GM23338 (cell line): ENCODE results near the gene STX8. TPM values are rescaled to one million over a fixed set of nuclear protein-coding genes. Genes with fewer than 3 reads are reported as not detected.

Source experiments
- ATAC-seq: fragments of 200-7000 bp; cut with Tn5 transposase; 3 replicates; pipeline ENCODE4 v1.9.1; 2020
- DNase-seq: peaks from one replicate; pipeline ENCODE4 v3.0.0-alpha.2; 2015; ENCODE audit warnings: low spot score
- H2AFZ ChIP-seq: fragments of 200-600 bp; sonication (generic); 2 replicates; pipeline ENCODE4 v1.8.0; 2016; ENCODE audit warnings: antibody characterized with exemption, mild to moderate bottlenecking, moderate library complexity
- H3F3A ChIP-seq: fragments of 200-600 bp; sonication (generic); replicated peaks from 2 replicates; pipeline ENCODE4 v1.8.0; 2017; ENCODE audit warnings: antibody characterized with exemption, mixed run types, low read depth
- H3K27ac ChIP-seq: fragments of 200-600 bp; sonication (generic); 2 replicates; pipeline ENCODE4 v1.6.1; 2016; ENCODE audit warnings: low read depth
- H3K27me3 ChIP-seq: fragments of 200-600 bp; sonication (generic); 2 replicates; pipeline ENCODE4 v1.8.0; 2016; ENCODE audit warnings: mild to moderate bottlenecking, mixed run types, moderate library complexity; ENCODE audit not compliant: insufficient read depth
- H3K36me3 ChIP-seq: fragments of 200-600 bp; sonication (generic); 2 replicates; pipeline ENCODE4 v1.8.0; 2016; ENCODE audit warnings: mild to moderate bottlenecking; ENCODE audit not compliant: insufficient read depth
- H3K4me1 ChIP-seq: fragments of 200-600 bp; sonication (generic); 2 replicates; pipeline ENCODE4 v1.8.0; 2016; ENCODE audit warnings: mild to moderate bottlenecking, moderate library complexity; ENCODE audit not compliant: insufficient read depth
- H3K4me2 ChIP-seq: fragments of 200-600 bp; sonication (generic); 2 replicates; pipeline ENCODE4 v1.7.1; 2017; ENCODE audit warnings: mixed run types
- H3K4me3 ChIP-seq: fragments of 200-600 bp; sonication (generic); 2 replicates; pipeline ENCODE4 v1.6.1; 2016; ENCODE audit warnings: mixed run types
- H3K79me2 ChIP-seq: fragments of 200-600 bp; sonication (generic); replicated peaks from 2 replicates; pipeline ENCODE4 v1.8.0; 2017; ENCODE audit warnings: mild to moderate bottlenecking; ENCODE audit not compliant: insufficient read depth
- H3K9me2 ChIP-seq: fragments of 200-600 bp; sonication (generic); 2 replicates; pipeline ENCODE4 v1.8.0; 2017; ENCODE audit not compliant: insufficient read depth
- H4K20me1 ChIP-seq: fragments of 200-600 bp; sonication (generic); replicated peaks from 2 replicates; pipeline ENCODE4 v1.8.0; 2017; ENCODE audit warnings: mild to moderate bottlenecking; ENCODE audit not compliant: insufficient read depth
- H3K27ac Mint-ChIP-seq: 2 replicates; pipeline ENCODE4 v1.8.0; 2020; ENCODE audit warnings: inconsistent platforms, mild to moderate bottlenecking, moderate library complexity, mixed read lengths
- H3K27me3 Mint-ChIP-seq: 3 replicates; pipeline ENCODE4 v1.8.0; 2022; ENCODE audit warnings: low read depth, mild to moderate bottlenecking, moderate library complexity, mixed read lengths, inconsistent platforms; ENCODE audit not compliant: insufficient read depth, poor library complexity
- H3K36me3 Mint-ChIP-seq: 3 replicates; pipeline ENCODE4 v1.8.0; 2021; ENCODE audit warnings: low read depth, mild to moderate bottlenecking, inconsistent platforms, moderate library complexity, mixed read lengths
- H3K4me1 Mint-ChIP-seq: 3 replicates; pipeline ENCODE4 v1.8.0; 2020; ENCODE audit warnings: mild to moderate bottlenecking, inconsistent platforms, mixed read lengths
- H3K4me3 Mint-ChIP-seq: 3 replicates; pipeline ENCODE4 v1.8.0; 2021; ENCODE audit warnings: moderate library complexity, mild to moderate bottlenecking, inconsistent platforms, mixed read lengths
- H3K9me3 Mint-ChIP-seq: 3 replicates; pipeline ENCODE4 v1.8.0; 2020; ENCODE audit warnings: moderate library complexity, mild to moderate bottlenecking, inconsistent platforms, mixed read lengths
- CREB1 ChIP-seq: fragments of 250-450 bp; sonication (Bioruptor Pico); IDR thresholded peaks from 2 replicates; pipeline ENCODE4 v1.5.0; 2020; ENCODE audit warnings: low read depth, mild to moderate bottlenecking, moderate library complexity
- EZH2phosphoT487 ChIP-seq: fragments of 200-600 bp; sonication (generic); IDR thresholded peaks from one replicate; pipeline ENCODE4 v1.8.1; 2018; ENCODE audit warnings: antibody characterized with exemption; ENCODE audit not compliant: unreplicated experiment
- NANOG ChIP-seq: IDR thresholded peaks from 2 replicates; pipeline ENCODE4 v1.6.1; 2016; ENCODE audit warnings: antibody characterized with exemption, borderline replicate concordance
- POLR2AphosphoS5 ChIP-seq: IDR thresholded peaks from 2 replicates; pipeline ENCODE4 v1.6.1; 2016; ENCODE audit warnings: antibody characterized with exemption, low read depth
- ZNF114 ChIP-seq: fragments of 250-450 bp; sonication (Bioruptor Pico); IDR thresholded peaks from 2 replicates; pipeline ENCODE4 v1.5.0; 2020; ENCODE audit warnings: mild to moderate bottlenecking, moderate library complexity
- ZNF462 ChIP-seq: fragments of 250-450 bp; sonication (Bioruptor Pico); IDR thresholded peaks from 2 replicates; pipeline ENCODE4 v1.5.0; 2020; ENCODE audit warnings: mild to moderate bottlenecking, moderate library complexity
- polyA plus RNA-seq: library from polyadenylated mRNA; unstranded; fragments of >200 nt; fragmentation: Nextera tagmentation; extraction: Ambion mirVana; gene quantifications from 2 replicates; pipeline ENCODE4 v1.2.1, GENCODE V29; 2016
- total RNA-seq: library from RNA; depleted of rRNA; stranded (reverse); fragments of >200 nt; shearing (Covaris generic); gene quantifications from 2 replicates; pipeline ENCODE4 v1.2.3, GENCODE V29; 2014

The STX8 gene
- total and polyA plus RNA-seq, 2 experiments from 2014 or later, result 59.4 to 82.3 TPM

GRCh38 chr17:9206410-9206703 lies 369.3 kb downstream of the STX8 start (continued):
- TF ChIP-seq ZNF462 (CRISPR knock-in tag) (no peak), EZH2phosphoT487 (no peak)

- peaks cover 6% of the 10 kb centered on the region for H3K27me3 Mint-ChIP-seq
- Histone ChIP-seq H3K4me3 (no peak overlapping the region), H3K27ac (no peak overlapping the region), H3K9me2 (no peaks in the 10 kb centered on the region), H3K4me2 (no peak overlapping the region), H3K79me2 (no peaks in the 10 kb centered on the region), H3K27me3 (no peaks in the 10 kb centered on the region), H3K4me1 (no peaks in the 10 kb centered on the region), H3K36me3 (no peaks in the 10 kb centered on the region), H4K20me1 (no peaks in the 10 kb centered on the region), H3F3A (no peaks in the 10 kb centered on the region), H2AFZ (no peak overlapping the region)
- H3K36me3 Mint-ChIP-seq, result no peaks in the 10 kb centered on the region
- ATAC-seq (no peak), DNase-seq (no peak)
- H3K4me1 Mint-ChIP-seq, result peaks cover 2% of the 10 kb centered on the region; the same call in 1 of the 3 replicates
- H3K27ac Mint-ChIP-seq, result no peak overlapping the region
- no peaks in the 10 kb centered on the region; the same call in 2 of the 3 replicates for H3K9me3 Mint-ChIP-seq
- no peak overlapping the region for H3K4me3 Mint-ChIP-seq
- no peak for TF ChIP-seq CREB1 (CRISPR knock-in tag)
- TF ChIP-seq NANOG, result no peak
- no peak for TF ChIP-seq ZNF462 (CRISPR knock-in tag)
- TF ChIP-seq ZNF114 (CRISPR knock-in tag), result no peak
- no peak for TF ChIP-seq POLR2AphosphoS5
Measured at GRCh38 chr17:9205520-9206409, 369.9 kb downstream of the STX8 start.
